ENCODE results near the gene PHACTR1. TPM values are rescaled to one million over a fixed set of nuclear protein-coding genes. Genes with fewer than 3 reads are reported as not detected.

Gene PHACTR1
- total and polyA plus RNA-seq, 12 donors, result 6.3 to 150 (median 79.9) TPM

- Histone ChIP-seq H3K4me1 (no peaks in the 10 kb centered on the region), H3K27me3 (peaks cover 0 to 25% (median 6%) of the 10 kb centered on the region in 7 donors), H3K9me3 (no peaks in the 10 kb centered on the region), H3K36me3 (no peaks in the 10 kb centered on the region), H3K4me3 (no peak overlapping the region), H3K27ac (no peak overlapping the region)
- intact Hi-C loops (cut with DNase I), result no loop called here
- WGBS, 2 donors, result 76 to 85% methylated on average over 4 of the region's 4 CpGs
- TF ChIP-seq CTCF (IDR thresholded peaks at IDR 0.05), result no peak
- no peak for DNase-seq
- ATAC-seq, result no peak
Observed at GRCh38 chr6:12798326-12798725, 81.8 kb downstream of the PHACTR1 start.

DNA sequence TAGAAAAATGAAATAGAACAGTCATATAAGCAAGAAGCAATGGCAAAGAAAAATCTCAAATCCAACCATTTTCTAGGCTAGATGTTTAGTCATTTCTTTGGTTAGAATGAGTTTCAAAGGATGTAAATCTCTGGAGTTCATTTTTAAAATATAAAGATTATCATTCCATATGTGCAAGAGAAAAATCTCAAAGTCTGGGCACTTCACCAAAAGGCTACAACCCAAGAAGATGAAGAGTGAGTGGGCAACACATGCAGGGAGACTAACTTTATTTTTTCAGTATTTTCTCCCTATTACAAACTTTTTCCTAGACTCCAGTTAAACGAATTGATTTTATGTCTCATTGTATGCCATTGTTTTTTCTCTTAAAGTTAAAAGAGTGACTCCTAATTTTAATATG lies 83.6 kb downstream of the PHACTR1 start:
- no peaks in the 10 kb centered on the region for H3K9me3 ChIP-seq
- ATAC-seq (no peak), DNase-seq (no peak)
- H3K27ac ChIP-seq, result no peak overlapping the region
- no peaks in the 10 kb centered on the region for H3K4me1 ChIP-seq
- H3K36me3 ChIP-seq, result no peaks in the 10 kb centered on the region
- peaks cover 0 to 34% (median 6%) of the 10 kb centered on the region in 7 donors for H3K27me3 ChIP-seq
- no peak for TF ChIP-seq CTCF (IDR thresholded peaks at IDR 0.05)
- 52 to 72% methylated on average over 1 of the region's 1 CpG for WGBS, 2 donors
- H3K4me3 ChIP-seq, result no peak overlapping the region
- intact Hi-C loops (cut with DNase I), result no loop called here

DNA sequence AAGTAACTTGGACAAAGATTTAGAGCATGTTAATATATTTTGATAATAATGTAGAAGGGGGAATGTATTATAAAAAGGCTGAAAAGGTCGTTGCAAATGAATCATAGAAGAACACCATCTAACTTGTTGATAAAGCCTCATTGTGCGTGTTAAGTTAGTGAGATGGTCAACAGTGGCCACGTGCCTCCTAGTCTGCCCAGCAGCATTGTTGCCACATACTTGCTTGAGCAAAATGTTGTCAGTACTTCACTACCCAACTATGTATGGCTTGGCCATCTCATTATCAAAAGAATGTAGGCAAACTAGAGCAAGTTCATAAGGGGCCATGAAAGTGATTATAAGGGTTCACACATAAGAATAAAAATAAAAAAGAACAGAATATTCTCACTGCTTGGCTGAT lies 84.6 kb downstream of the PHACTR1 start:
- Histone ChIP-seq H3K9me3 (no peaks in the 10 kb centered on the region), H3K36me3 (no peaks in the 10 kb centered on the region), H3K27ac (no peak overlapping the region), H3K27me3 (peaks cover 0 to 44% (median 6%) of the 10 kb centered on the region in 7 donors), H3K4me1 (no peaks in the 10 kb centered on the region), H3K4me3 (no peak overlapping the region)
- ATAC-seq (no peak), DNase-seq (no peak)
- WGBS, 2 donors, result 70 to 72% methylated on average over 3 of the region's 3 CpGs
- intact Hi-C loops (cut with DNase I), result no loop called here
- no peak for TF ChIP-seq CTCF (IDR thresholded peaks at IDR 0.05)

DNA sequence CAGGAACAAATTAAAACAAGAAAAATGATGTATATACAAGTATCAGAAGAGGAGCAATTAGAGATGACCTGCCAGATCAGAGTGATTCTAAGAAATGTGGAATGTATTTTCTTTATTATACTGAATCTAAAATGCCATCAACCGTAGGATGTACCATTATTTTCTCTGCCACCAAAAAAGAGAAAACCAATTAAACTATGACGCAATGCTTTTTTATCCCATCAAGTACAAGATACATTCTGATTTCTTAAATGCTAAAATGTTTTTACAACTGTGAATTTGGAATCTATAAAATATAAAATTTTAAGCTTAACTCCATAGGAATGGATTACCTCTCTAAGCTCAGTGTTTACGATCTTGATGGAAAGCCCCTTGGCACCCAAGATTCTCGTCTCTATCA lies 85.9 kb downstream of the PHACTR1 start:
- Histone ChIP-seq H3K27ac (no peak overlapping the region), H3K4me3 (no peak overlapping the region), H3K9me3 (no peaks in the 10 kb centered on the region), H3K27me3 (peaks cover 0 to 45% (median 6%) of the 10 kb centered on the region in 7 donors), H3K36me3 (no peaks in the 10 kb centered on the region), H3K4me1 (no peaks in the 10 kb centered on the region)
- WGBS, 2 donors, result 91 to 93% methylated on average over 4 of the region's 4 CpGs
- intact Hi-C loops (cut with DNase I), result no loop called here
- no peak for DNase-seq
- no peak for TF ChIP-seq CTCF (IDR thresholded peaks at IDR 0.05)
- no peak for ATAC-seq
